ENCODE data around the gene MLLT1.

MLLT1 gene

DNA sequence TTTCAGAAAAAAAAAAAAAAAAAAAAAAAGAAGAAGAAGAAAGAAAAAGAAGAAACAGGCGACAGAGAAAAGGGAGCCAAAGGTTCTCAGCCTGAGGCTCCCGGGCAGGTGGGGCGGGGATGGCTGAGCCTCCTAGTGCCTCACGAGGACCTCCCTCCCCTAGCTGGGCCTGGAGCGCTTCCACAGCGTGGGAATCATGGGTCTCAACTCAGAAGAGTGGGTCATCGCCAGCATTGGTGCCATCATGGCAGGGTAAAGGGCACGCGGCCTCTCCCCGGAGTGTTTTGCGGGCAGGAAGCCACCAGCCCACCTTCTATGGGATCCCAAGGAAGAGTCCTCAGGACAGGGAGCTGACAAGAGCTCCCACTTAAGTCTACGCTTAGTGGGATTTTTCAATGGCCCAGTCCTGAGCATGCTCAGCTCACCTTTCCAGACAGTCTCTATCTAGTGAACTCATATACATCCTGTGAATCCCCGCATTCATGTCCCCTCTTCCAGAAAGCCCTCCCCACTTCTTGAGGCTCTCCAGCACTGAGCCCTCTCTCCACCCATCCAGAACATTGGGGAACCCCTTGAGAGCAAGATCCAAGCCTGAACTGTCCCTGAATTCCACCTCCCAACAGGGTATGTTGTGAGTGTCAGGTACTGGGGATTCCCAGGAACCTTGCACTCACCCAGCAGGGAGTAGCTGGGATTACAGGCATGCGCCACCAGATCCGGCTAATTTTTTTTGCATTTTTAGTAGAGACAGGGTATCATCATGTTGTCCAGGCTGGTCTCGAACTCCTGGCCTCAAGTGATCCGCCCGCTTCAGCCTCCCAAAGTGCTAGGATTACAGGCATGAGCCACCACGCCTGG lies 74.7 kb downstream of the MLLT1 start:
- FAIRE-seq = no peak
- TF ChIP-seq, protein P1, sequence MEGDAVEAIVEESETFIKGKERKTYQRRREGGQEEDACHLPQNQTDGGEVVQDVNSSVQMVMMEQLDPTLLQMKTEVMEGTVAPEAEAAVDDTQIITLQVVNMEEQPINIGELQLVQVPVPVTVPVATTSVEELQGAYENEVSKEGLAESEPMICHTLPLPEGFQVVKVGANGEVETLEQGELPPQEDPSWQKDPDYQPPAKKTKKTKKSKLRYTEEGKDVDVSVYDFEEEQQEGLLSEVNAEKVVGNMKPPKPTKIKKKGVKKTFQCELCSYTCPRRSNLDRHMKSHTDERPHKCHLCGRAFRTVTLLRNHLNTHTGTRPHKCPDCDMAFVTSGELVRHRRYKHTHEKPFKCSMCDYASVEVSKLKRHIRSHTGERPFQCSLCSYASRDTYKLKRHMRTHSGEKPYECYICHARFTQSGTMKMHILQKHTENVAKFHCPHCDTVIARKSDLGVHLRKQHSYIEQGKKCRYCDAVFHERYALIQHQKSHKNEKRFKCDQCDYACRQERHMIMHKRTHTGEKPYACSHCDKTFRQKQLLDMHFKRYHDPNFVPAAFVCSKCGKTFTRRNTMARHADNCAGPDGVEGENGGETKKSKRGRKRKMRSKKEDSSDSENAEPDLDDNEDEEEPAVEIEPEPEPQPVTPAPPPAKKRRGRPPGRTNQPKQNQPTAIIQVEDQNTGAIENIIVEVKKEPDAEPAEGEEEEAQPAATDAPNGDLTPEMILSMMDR (IDR thresholded peaks at IDR 0.05; ENCODE audit: insufficient read depth, missing control alignments) = no peak
- DNase-seq (ENCODE audit: insufficient read length, low spot score) = no peak

DNA sequence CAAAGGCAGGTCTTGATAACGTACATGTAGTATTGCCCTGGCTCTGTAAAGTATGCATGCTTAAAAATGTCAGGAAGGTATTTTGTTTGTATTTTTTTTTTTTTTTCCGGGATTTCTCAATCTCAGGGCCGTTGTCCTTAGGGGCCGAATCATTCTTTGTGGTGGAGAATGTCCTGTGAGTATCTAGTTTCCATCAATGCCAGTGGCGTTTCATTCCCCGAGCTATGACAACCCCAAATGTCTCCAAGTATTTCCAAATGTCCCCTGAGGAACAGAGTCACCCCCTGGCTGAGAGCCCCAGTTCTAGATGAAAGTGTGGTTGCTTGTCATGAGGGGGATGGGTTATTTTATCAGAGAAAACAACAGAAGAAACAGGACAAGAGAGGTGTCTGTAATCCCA lies 75.6 kb downstream of the MLLT1 start:
- FAIRE-seq = no peak
- DNase-seq (ENCODE audit: insufficient read length, low spot score) = no peak
- TF ChIP-seq, protein P1 (IDR thresholded peaks at IDR 0.05; ENCODE audit: insufficient read depth, missing control alignments) = no peak

DNA sequence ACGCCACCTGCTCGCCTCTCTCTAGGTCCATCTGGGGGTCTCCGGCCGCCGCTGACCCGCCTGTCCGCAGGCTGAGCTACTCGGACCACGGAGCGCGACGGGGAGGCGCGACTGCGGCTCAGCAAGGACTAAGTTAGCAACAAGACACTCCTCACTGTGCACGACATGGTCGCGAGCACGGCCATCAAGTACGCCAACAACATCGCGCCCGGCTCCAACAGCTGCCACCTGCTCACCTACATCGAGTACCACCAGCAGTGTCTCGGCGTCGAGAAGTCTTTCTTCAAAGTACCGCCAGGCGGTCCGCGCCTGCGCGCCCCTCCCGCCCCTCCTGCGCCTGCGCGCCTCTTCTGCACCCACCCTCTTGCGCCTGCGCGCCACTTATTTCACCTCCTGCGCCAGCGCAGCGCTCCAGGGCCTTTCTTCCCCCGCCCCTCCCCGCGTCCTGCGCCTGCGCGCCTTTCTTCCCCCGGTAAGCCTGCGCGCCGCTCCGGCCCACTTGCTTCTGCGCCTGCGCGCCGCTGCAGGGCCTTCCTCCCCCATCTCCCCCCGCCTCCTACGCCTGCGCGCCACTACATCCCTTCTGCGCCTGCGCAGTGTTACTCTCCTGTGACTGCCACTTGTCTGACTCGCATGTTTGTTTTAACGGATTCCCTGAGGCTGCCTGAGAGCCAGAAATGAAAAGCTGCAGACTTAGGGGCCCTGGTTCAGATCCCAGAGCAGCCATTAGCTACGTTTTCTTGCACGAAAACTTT lies 80.4 kb downstream of the MLLT1 start:
- TF ChIP-seq, protein P1 (IDR thresholded peaks at IDR 0.05; ENCODE audit: insufficient read depth, missing control alignments) = no peak
- peak; percentile 97 for DNase-seq (ENCODE audit: insufficient read length, low spot score)
- no peak for FAIRE-seq

DNA sequence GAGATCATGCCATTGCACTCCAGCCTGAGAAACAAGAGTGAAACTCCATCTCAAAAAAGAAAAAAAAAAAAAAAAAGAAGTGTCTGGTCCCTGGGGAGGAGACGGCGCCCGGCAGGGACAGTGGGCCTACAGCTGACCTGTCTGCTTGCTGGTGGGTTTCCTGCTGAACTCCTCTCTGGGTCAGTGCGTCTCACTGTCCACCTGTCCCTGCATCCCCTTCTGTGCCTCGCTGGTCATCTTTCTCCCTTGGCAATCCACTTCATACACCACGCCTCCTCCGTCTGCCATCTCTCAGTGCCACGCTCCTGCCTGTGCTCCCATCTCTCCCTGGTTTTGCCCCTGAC lies 80.9 kb downstream of the MLLT1 start:
- TF ChIP-seq, protein P1 (IDR thresholded peaks at IDR 0.05; ENCODE audit: insufficient read depth, missing control alignments) = no peak
- FAIRE-seq (no peak), DNase-seq (ENCODE audit: insufficient read length, low spot score) (no peak)

DNA sequence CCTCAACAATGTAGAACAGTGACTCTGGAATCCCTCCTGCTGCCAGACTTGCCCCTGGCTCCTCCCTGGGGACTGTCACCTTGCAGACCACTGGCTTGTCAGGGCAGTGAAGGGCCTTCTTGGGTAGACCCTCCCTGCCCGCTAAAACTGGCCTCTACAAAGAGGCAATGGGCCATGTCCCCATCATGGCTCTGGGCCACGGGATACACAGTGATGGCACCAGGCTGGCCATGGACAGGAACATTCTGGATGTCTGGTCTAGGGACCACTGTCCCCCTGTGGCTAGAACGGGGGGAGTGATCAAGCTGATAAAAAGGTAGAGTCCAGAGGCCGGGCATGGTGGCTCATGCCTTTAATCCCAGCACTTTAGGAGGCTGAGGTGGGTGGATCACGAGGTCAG lies 83.4 kb downstream of the MLLT1 start:
- TF ChIP-seq, protein P1 (IDR thresholded peaks at IDR 0.05; ENCODE audit: insufficient read depth, missing control alignments) = no peak
- FAIRE-seq (no peak), DNase-seq (ENCODE audit: insufficient read length, low spot score) (no peak)

DNA sequence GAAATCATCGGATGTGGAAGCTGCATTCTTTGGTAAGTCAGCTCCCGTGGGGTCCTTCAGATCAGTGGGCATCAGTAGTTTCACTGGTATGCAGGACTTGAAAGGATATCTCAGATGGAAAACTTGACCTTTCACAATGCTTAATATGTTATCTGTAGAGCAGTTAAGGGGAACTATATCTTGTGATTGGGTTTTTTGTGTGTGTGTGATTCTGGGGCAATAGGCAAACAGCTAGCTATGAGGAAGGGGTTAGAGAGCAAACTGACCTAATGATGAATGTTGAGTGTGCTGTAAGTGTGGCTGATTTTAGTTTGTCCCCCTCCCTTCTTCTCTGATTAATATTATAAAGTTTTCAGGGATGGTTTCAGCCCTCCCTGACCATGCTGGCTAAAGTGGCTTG lies 91.0 kb downstream of the MLLT1 start:
- no peak for DNase-seq (ENCODE audit: insufficient read length, low spot score)
- no peak for FAIRE-seq
- TF ChIP-seq, protein P1 (IDR thresholded peaks at IDR 0.05; ENCODE audit: insufficient read depth, missing control alignments) = no peak

DNA sequence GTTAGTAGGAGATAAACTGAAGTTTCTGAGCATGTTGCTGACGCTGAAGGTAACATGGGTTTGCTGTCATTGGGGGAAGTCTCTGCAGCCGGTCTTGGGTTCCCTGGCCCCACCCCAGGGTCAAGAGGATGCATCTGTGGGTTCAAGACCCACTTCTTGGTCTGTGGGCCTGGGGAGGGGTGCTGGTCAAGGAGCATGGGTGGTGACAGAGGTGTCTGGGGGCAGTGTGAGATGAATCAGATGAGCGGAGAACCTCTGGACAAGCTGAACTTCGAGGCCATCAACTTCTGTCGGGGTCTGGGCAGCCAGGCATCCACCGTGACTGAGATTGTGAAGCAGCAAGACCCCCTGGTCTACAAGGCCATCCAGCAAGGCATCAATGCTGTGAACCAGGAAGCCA lies 92.4 kb downstream of the MLLT1 start:
- TF ChIP-seq, protein P1 (IDR thresholded peaks at IDR 0.05; ENCODE audit: insufficient read depth, missing control alignments) = no peak
- no peak for FAIRE-seq
- DNase-seq (ENCODE audit: insufficient read length, low spot score) = no peak
